GM21619 (cell line): ENCODE measurements around the gene FHIT.

Experiments
- ATAC-seq: cut with Tn5 transposase; IDR thresholded peaks from one replicate; pipeline ENCODE4 v1.9.1; 2021; ENCODE audit not compliant: unreplicated experiment

FHIT gene

GRCh38 chr3:59795756-59796155 is 1455.5 kb downstream of the FHIT start:
- ATAC-seq, result no peak

- ATAC-seq, result no peak
Measured at GRCh38 chr3:59793976-59794375, 1457.3 kb downstream of the FHIT start.

GRCh38 chr3:59791774-59792308 is 1459.4 kb downstream of the FHIT start:
- no peak for ATAC-seq

GRCh38 chr3:59790241-59790640 is 1461.0 kb downstream of the FHIT start:
- no peak for ATAC-seq

- no peak for ATAC-seq
Measured at GRCh38 chr3:59788801-59789200, 1462.5 kb downstream of the FHIT start.

GRCh38 chr3:59788133-59788532 is 1463.1 kb downstream of the FHIT start:
- no peak for ATAC-seq

- ATAC-seq, result no peak
Measured at GRCh38 chr3:59786374-59786773, 1464.9 kb downstream of the FHIT start.

GRCh38 chr3:59784164-59784563 is 1467.1 kb downstream of the FHIT start:
- ATAC-seq, result no peak

- ATAC-seq, result no peak
Measured at GRCh38 chr3:59783468-59783988, 1467.7 kb downstream of the FHIT start.

- ATAC-seq, result no peak
Measured at GRCh38 chr3:59782664-59783063, 1468.6 kb downstream of the FHIT start.

GRCh38 chr3:59780209-59780608 is 1471.0 kb downstream of the FHIT start:
- ATAC-seq, result no peak

GRCh38 chr3:59779260-59779659 is 1472.0 kb downstream of the FHIT start:
- ATAC-seq, result no peak

GRCh38 chr3:59777667-59778077 is 1473.6 kb downstream of the FHIT start:
- ATAC-seq, result no peak

GRCh38 chr3:59777066-59777465 is 1474.2 kb downstream of the FHIT start:
- no peak for ATAC-seq

GRCh38 chr3:59775761-59776325 is 1475.4 kb downstream of the FHIT start:
- ATAC-seq, result no peak

- no peak for ATAC-seq
Measured at GRCh38 chr3:59775106-59775505, 1476.1 kb downstream of the FHIT start.

- ATAC-seq, result no peak
Measured at GRCh38 chr3:59774634-59775033, 1476.6 kb downstream of the FHIT start.

GRCh38 chr3:59774000-59774399 is 1477.3 kb downstream of the FHIT start:
- ATAC-seq, result no peak

GRCh38 chr3:59772416-59773408 is 1478.5 kb downstream of the FHIT start:
- ATAC-seq, result no peak

- ATAC-seq, result no peak
Measured at GRCh38 chr3:59771768-59772181, 1479.5 kb downstream of the FHIT start.

GRCh38 chr3:59769127-59769750 is 1482.0 kb downstream of the FHIT start:
- ATAC-seq, result no peak
